ENCODE results near the gene MRPL40. TPM values are rescaled to one million over a fixed set of nuclear protein-coding genes. Genes with fewer than 3 reads are reported as not detected.

MRPL40 gene
- polyA plus RNA-seq, 1 donor from 2014 or later = 32.5 TPM

DNA sequence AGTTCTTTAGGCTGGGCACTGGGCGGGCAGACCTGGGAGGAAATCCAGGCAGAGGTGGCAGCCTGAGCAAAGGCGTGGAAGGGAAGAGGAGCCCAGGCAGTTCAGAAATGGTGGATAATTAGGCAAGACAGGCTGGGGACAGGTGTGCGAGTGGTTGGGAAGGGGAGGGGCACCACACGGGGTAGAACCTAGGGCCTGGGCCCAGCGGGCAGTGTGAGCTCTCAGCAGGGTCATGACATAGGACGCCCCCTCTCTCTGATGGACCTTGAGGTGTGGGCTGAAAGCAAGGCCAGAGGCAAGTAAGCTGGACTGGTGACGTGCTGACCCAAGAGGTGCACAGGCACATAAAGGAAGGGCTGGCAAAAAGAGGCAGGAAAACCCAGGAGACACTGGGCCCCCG, 39.9 kb downstream of the MRPL40 start:
- Histone ChIP-seq H2AFZ (ENCODE audit: low read depth, low read length) (no peak overlapping the region), H3K9me3 (ENCODE audit: low read length) (no peaks in the 10 kb centered on the region), H3K4me3 (ENCODE audit: low read length) (no peak overlapping the region), H3K79me2 (replicated peaks; ENCODE audit: insufficient read depth, low read length) (peaks cover 4% of the 10 kb centered on the region), H3K9me2 (ENCODE audit: insufficient read depth, low read length) (no peaks in the 10 kb centered on the region), H3K4me2 (ENCODE audit: low read length) (no peak overlapping the region), H3K9ac (ENCODE audit: low read length) (no peak overlapping the region), H3F3A (ENCODE audit: insufficient read depth, low read length, poor library complexity, severe bottlenecking) (no peaks in the 10 kb centered on the region), H3K27me3 (ENCODE audit: insufficient read depth, low read depth, low read length) (no peaks in the 10 kb centered on the region), H3K27ac (ENCODE audit: low read length) (no peak overlapping the region), H3K36me3 (ENCODE audit: insufficient read depth, low read length) (peaks cover 3% of the 10 kb centered on the region), H4K20me1 (ENCODE audit: insufficient read depth) (no peaks in the 10 kb centered on the region)
- TF ChIP-seq EP300 (conservative IDR thresholded peaks at IDR 0.05; ENCODE audit: poor library complexity, severe bottlenecking) (no peak), TAF1 (IDR thresholded peaks at IDR 0.05; ENCODE audit: low read depth) (no peak), POLR2AphosphoS5 (IDR thresholded peaks at IDR 0.05) (no peak), SMC3 (conservative IDR thresholded peaks at IDR 0.05; ENCODE audit: poor library complexity) (no peak), MXI1 (conservative IDR thresholded peaks at IDR 0.05; ENCODE audit: poor library complexity, severe bottlenecking) (no peak), EZH2 (IDR thresholded peaks at IDR 0.05; ENCODE audit: borderline replicate concordance, insufficient read depth, low read length, poor library complexity, severe bottlenecking) (no peak), RAD21 (conservative IDR thresholded peaks at IDR 0.05) (no peak)
- TF ChIP-seq, protein P1, sequence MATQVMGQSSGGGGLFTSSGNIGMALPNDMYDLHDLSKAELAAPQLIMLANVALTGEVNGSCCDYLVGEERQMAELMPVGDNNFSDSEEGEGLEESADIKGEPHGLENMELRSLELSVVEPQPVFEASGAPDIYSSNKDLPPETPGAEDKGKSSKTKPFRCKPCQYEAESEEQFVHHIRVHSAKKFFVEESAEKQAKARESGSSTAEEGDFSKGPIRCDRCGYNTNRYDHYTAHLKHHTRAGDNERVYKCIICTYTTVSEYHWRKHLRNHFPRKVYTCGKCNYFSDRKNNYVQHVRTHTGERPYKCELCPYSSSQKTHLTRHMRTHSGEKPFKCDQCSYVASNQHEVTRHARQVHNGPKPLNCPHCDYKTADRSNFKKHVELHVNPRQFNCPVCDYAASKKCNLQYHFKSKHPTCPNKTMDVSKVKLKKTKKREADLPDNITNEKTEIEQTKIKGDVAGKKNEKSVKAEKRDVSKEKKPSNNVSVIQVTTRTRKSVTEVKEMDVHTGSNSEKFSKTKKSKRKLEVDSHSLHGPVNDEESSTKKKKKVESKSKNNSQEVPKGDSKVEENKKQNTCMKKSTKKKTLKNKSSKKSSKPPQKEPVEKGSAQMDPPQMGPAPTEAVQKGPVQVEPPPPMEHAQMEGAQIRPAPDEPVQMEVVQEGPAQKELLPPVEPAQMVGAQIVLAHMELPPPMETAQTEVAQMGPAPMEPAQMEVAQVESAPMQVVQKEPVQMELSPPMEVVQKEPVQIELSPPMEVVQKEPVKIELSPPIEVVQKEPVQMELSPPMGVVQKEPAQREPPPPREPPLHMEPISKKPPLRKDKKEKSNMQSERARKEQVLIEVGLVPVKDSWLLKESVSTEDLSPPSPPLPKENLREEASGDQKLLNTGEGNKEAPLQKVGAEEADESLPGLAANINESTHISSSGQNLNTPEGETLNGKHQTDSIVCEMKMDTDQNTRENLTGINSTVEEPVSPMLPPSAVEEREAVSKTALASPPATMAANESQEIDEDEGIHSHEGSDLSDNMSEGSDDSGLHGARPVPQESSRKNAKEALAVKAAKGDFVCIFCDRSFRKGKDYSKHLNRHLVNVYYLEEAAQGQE (IDR thresholded peaks at IDR 0.05; ENCODE audit: borderline replicate concordance) = no peak
- TF ChIP-seq, protein P2, sequence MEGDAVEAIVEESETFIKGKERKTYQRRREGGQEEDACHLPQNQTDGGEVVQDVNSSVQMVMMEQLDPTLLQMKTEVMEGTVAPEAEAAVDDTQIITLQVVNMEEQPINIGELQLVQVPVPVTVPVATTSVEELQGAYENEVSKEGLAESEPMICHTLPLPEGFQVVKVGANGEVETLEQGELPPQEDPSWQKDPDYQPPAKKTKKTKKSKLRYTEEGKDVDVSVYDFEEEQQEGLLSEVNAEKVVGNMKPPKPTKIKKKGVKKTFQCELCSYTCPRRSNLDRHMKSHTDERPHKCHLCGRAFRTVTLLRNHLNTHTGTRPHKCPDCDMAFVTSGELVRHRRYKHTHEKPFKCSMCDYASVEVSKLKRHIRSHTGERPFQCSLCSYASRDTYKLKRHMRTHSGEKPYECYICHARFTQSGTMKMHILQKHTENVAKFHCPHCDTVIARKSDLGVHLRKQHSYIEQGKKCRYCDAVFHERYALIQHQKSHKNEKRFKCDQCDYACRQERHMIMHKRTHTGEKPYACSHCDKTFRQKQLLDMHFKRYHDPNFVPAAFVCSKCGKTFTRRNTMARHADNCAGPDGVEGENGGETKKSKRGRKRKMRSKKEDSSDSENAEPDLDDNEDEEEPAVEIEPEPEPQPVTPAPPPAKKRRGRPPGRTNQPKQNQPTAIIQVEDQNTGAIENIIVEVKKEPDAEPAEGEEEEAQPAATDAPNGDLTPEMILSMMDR (IDR thresholded peaks at IDR 0.05; ENCODE audit: poor library complexity, severe bottlenecking) = no peak

DNA sequence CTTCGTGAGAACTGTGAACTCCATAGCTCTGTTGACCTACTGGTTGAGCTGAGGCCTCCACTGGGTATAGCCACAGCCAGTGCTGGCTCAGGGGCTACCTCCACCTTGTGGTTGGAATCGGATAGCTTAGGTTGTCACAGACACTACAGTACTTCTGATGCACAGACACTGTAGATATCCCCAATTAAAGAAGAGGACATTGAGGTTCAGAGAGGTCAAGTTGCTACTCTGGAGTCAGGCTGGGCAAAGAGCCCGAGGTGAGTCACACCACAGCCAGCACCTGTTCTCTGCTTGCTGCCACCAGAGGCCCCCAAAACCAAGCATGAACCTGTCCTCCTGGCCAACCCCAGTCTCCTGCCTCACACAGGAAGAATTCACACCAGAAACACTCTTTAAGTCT, 41.2 kb downstream of the MRPL40 start:
- H3K9ac ChIP-seq (ENCODE audit: low read length) = no peak overlapping the region
- H2AFZ ChIP-seq (ENCODE audit: low read depth, low read length) = no peak overlapping the region
- no peak overlapping the region for H3K27ac ChIP-seq (ENCODE audit: low read length)
- no peaks in the 10 kb centered on the region for H3K9me3 ChIP-seq (ENCODE audit: low read length)
- H4K20me1 ChIP-seq (ENCODE audit: insufficient read depth) = no peaks in the 10 kb centered on the region
- H3K9me2 ChIP-seq (ENCODE audit: insufficient read depth, low read length) = no peaks in the 10 kb centered on the region
- H3F3A ChIP-seq (ENCODE audit: insufficient read depth, low read length, poor library complexity, severe bottlenecking) = no peaks in the 10 kb centered on the region
- H3K79me2 ChIP-seq (replicated peaks; ENCODE audit: insufficient read depth, low read length) = peaks cover 18% of the 10 kb centered on the region
- TF ChIP-seq EP300 (conservative IDR thresholded peaks at IDR 0.05; ENCODE audit: poor library complexity, severe bottlenecking) = no peak
- no peak for TF ChIP-seq SMC3 (conservative IDR thresholded peaks at IDR 0.05; ENCODE audit: poor library complexity)
- no peak for TF ChIP-seq TAF1 (IDR thresholded peaks at IDR 0.05; ENCODE audit: low read depth)
- no peak for TF ChIP-seq EZH2 (IDR thresholded peaks at IDR 0.05; ENCODE audit: borderline replicate concordance, insufficient read depth, low read length, poor library complexity, severe bottlenecking)
- TF ChIP-seq, protein P1 (IDR thresholded peaks at IDR 0.05; ENCODE audit: borderline replicate concordance) = no peak
- TF ChIP-seq POLR2AphosphoS5 (IDR thresholded peaks at IDR 0.05) = no peak
- no peak for TF ChIP-seq MXI1 (conservative IDR thresholded peaks at IDR 0.05; ENCODE audit: poor library complexity, severe bottlenecking)
- TF ChIP-seq, protein P2 (IDR thresholded peaks at IDR 0.05; ENCODE audit: poor library complexity, severe bottlenecking) = no peak
- H3K36me3 ChIP-seq (ENCODE audit: insufficient read depth, low read length) = peaks cover 3% of the 10 kb centered on the region
- H3K4me3 ChIP-seq (ENCODE audit: low read length) = no peak overlapping the region
- no peak overlapping the region for H3K4me2 ChIP-seq (ENCODE audit: low read length)
- no peaks in the 10 kb centered on the region for H3K27me3 ChIP-seq (ENCODE audit: insufficient read depth, low read depth, low read length)
